IPS-NIHi7 (cell line): ENCODE results near the gene NCOA1.
"Not testable (repeated sequence)": the region's sequence is repeated elsewhere in the genome, so short reads cannot be mapped to it uniquely, and the experiment has no call there.

Experiments used
- DNase-seq: peaks from one replicate; pipeline ENCODE4 v3.0.0; 2012; ENCODE audit warnings: mixed read lengths; ENCODE audit errors: extremely low spot score

Gene NCOA1

DNA sequence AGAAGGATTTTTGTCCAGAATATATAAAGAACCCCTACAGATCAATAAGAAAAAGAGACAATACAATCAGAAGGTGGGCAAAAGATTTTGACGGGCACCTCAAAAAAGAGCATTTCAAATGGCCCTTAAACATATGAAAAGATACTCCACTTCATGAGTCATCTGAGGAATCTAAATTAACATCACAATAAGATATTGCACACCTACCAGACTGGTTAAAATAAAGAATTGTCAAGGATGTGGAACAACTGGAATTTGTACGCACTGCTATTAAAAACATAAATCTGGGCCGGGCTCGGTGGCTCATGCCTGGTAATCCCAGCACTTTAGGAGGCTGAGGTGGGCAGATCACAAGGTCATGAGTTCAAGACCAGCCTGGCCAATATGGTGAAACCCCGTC is 17.0 kb upstream of the NCOA1 start:
- DNase-seq = no peak

DNA sequence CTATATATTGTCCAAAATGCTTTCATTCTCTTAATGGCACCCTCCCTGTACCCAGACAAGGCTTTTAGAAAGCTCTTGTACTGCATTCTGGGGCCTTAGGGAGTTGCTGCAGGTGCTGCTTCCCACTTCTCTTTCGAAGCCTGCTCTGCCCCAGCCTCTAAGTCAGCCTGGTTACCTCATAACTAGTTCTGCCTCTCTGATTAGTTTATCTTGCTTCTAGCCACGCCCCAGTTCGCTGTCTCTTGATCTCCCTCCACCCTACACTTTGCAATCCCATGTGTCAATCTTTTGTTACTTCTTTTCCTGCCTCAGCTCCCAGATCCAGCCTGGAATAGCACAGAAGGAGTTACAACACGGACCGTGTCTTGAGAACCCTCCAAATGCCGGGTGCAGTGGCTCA is 13.8 kb upstream of the NCOA1 start:
- no peak for DNase-seq

DNA sequence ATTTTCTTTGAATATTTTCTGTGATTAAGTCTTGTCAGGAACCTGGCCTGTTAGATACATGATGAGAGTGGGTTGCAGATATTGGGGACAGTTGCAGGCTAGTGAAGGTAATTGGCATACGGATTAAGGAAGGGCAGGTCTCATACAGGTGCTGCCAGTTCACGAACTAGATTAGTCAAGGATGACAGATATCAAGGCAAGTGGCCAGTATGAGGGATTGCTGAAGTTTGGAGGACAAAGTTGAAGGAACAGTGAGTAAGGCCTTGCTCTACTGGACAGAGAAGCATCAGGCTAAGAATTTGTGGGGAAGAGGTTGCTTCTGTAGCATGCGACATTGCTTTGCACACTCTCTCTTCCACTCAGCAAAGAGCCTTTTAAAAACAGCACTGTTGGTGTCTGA is 12.8 kb upstream of the NCOA1 start:
- DNase-seq = no peak

DNA sequence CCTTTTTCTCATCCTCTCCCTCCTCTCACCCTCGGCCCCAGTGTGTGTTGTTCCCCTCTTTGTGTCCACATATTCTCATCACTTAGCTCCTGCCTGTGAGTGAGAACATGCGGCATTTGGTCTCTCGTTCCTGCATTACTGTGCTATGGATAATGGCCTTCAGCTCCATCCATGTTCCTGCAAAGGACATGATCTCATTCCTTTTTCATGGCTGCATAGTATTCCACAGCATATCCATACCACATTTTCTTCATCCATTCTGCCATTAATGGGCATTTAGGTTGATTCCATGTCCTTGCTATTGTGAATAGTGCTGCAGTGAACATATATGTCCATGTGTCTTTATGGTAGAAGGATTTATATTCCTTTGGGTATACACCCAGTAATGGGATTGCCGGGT is 10.8 kb upstream of the NCOA1 start:
- no peak for DNase-seq

DNA sequence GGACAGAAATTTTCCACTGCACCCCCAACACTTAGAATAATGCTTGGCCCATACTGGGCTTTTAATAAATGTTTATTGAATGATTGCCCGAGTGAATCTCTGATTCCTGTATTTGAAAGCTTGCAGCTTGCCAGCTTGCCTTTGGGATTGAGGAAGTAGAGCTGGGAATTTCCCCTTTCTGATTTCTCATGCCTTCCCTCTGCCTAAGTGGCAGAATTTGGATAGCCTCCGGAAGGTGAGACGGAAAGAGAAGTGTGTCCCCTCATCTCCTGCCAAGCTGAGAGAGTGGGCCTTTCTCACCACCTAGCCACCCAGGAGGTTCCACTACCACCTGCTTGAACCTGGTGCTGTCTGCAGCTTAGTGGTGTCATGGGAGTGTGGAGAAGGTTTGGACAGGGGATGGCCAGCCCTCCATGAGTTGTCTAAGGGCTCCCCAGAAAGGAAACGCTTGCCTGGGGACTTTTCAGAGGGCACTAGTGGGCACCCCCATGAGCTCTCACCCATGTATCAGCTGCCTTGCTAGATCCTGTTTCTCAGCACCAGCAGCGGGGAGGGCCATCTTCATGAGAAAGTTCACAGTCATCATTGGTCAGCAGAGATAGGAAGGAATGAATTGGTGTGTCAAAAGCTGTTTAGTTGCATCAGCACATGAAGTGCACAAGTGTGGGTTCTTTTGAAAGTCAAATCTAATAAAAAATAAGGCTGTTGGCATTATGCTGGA is 8.6 kb upstream of the NCOA1 start:
- DNase-seq = no peak

DNA sequence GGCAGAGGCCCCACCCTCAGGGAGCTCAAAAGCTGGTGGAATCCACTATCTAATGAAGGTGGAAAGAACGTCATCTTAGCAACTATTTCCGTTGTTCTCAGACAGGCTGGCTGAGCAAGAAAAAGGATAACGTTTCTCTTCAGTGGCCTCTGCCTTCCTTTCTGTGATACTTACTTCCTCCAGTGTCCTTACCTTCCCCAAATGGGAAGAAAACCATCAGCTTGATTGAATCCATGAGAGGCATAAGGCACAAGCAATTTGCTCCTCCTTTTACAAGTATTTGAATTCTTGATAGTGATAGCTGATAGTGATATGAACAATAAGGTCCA is 8.1 kb upstream of the NCOA1 start:
- no peak for DNase-seq

DNA sequence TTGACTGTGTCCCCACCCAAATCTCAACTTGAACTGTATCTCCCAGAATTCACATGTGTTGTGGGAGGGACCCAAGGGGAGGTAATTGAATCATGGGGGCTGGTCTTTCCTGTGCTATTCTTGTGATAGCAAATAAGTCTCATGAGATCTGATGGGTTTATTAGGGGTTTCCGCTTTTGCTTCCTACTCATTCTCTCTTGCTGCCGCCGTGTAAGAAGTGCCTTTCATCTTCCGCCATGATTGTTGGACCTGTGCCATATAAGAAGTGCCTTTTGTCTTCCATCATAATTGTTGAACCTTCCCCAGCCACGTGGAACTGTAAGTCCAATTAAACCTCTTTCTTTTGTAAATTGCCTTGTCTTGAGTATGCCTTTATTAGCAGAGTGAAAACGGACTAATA is 6.4 kb upstream of the NCOA1 start:
- DNase-seq = not testable (repeated sequence)

DNA sequence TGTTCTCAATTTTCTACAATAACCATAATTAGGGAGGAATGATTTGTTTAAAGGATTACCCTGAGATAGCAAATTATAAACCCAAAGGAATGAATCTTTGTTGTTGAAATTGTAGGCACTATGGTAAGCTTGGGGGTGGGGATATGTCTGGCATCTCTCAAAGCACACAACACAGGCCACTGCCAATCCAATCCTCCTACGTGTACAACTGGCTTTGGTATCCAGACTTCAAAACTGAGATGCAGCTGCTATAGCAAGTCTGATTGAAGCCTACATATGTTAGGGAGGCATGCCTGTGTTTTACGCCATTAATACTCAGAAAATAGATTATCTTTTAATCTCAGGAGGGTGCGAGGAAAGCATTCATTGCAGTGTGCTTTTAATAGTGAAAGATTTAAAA is 5.9 kb upstream of the NCOA1 start:
- no peak for DNase-seq

DNA sequence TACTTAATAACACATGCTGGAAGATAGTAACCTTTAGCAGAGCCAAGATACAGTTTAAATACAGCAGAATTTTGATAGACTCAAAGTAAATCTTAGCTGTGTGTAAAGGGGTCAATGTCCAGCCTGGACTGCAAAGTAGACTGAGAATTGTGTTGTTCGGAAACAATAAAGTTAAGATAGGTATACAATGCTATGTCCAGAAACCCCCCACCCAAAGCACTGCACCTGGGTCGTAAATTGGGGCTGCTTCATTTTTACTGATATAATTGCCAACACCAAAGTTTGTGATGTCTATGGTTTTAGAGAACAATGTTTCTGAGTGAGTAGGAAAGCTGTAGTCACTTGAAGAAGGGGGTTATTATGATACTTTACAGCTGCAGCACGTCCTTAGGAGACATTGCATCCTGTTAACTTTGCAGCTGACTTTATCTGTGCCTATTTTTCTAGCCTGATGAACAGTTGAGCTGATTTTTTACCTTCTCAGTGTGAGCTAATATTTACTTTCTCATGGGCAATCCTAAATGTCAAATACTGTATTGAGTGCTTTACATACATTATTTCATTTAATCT is 4.3 kb upstream of the NCOA1 start:
- DNase-seq = no peak

DNA sequence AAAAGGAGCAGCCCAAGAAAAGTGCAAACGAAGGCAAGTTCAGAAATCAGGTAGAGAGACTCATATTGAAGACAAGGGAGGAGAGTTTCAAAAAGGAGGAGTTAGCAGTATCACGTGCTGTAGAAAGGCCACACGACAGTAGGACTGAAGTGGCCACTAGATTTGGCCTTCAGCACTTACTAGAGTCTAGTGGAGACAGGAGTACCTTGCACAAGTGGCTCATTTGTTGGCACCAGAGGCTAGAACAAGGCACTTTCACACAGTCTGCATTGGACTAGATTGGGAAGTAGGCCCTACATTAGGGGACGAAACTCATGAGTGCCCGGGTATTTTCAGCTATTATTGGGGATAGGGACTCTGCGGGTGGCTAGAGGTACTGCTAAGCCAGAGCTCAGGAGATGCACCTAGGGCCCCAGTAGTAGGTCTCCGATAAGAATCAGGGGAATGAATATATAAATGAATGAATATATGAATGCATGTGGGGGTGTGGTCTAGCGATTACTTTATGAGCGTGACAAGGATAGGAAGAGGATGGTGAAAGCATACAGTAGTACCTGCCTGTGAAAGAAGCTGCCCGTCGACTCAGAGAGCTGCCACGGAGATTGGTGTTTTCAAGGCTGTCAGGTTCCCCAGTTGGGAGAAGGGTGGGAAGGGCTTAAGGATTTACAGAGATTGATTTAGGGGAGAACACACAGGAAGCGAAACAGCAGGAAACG is 1.4 kb upstream of the NCOA1 start:
- DNase-seq = no peak

DNA sequence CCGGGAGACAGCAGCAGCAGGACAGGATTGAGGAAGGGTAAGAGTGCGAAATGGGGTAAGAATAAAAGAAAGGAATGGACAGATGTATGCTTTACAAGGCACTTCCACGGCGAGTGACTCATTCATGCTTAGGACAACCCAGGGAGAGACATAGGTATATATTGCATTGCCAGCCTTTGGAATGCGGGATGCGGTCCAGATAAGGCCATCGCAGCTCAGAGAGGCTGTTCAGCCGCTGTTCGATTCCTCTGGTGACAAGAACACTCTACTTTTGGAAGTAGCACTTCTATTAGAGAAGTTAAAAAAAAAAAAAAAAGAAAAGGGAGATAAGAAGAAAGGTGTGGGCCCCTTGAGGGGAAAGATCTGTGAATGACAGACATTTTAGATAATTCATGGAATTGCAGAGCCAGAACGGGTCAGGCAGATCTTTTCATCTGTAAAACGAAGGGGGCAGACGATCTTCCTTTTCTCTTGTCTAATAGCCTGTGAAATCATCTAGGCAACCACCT is 819 bp upstream of the NCOA1 start:
- peak; percentile 38 for DNase-seq

DNA sequence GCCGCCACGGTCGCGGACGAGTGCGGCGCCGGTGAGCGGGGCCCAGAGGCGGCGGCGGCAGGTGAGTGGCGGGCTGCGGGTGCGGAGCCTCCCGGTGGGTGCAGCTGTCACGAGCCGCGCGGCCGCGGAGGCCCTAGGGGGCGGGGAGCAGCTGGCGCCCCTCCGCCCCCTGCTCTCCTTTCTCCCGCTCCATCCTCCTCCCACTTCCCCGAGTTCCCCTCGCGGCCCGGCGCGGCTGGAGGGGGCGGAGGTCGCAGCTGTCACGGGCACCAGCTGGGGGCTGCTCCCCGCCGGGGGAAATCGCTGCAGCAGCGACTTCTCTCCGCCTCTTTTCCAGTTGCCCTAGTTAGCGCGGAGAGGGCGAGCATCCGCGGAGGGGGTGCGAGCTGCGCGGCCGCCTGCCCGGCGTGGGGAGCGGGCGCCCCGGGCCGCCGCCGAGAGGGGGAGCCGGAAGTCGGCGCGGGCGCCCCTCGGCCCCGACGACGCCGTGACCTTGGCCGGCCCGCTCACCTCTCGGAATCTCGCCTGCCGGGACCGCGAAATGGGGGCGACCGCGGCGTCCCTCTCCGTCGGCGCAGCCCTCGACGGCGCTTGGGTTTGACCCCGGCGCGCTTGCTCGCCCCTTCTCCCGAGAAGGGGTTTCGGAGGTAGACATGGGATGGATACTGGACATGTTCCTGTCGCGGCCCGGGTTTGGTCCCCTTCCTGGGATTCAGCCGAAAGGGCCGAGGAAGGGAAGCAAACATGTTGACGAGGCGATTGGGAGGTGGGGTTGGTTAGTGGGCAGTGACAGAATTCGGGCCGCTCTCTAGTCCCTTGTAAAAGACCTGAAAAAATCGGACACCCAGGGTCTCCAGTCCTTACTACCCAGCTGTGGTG is 727 bp downstream of the NCOA1 start:
- peak; percentile 65 for DNase-seq

DNA sequence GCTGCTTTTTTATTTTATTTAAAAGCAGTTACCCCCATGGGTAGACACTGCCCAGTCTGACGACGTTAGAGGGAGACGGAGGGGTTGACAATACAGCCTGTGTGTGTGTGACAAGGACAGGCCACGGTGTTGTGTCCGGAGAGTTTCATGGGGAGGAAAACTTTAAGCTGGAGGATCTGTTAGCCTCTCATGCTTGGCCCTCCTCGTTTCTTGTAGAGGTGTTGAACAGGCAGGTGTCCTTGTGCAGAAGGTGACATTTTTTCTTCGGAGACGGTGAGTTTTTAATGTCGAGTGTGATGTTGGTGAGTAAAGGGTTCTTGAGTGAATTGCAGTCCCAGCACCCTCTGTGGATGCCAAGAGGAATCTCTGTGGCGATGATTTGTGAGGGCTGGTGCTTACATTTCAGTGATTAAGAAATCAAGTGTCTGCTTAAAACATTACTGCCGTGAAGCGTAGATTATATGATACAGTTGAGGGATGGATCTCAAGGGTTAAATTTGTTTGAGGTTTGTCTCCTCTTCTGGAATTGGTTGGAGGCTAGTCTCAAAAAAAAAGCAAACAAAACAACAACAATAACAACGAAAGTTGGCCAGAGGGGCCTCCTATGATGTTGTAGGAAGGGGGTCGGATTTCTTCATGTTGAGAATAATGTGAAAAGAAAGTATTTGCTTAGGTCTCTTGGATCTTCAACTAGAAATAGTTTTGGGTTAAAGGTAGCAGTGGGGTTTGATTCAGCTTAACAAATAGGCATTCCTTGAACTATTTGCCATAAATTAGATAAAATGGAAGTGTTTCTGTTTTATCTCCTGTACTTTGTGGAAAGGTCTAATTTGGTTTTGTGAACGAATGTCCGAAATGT is 1.6 kb downstream of the NCOA1 start:
- DNase-seq = no peak

DNA sequence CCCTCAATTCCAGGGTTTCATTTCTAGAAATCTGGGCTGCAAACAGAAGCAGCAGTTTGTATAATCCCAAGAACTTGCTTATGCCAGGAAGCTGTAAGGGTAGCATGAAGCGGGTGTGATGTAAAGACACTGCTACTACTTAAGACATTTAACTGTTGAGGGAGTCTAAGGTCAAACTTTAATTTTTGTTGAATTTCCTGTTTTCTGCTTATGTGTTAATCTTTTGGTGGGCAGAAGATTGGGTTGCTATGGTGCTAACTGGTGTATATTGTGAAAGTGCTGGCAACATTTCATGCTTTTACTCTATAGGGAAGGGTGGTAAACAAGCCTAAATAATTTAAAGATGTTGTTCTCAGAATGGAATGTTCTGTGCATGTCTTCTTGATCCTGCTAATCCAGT is 2.7 kb downstream of the NCOA1 start:
- no peak for DNase-seq

DNA sequence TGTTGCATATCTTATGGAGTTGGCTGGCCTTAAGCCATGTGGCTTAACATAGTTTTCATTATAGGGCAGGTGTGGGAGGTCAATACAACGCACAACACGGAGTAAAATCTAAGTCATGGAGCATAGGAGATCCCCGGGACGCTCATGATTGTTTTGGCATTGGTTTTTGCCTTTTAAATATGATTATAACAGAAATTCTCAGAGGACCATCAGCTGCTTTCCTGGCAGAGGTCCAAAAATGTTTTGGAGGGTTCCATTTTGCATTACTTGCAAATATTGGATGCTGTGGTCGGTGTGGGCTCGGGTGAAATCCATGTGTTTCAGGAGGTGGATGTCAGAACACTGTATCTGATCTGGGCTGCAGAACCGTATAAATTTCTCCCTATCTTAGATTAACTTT is 3.4 kb downstream of the NCOA1 start:
- no peak for DNase-seq

DNA sequence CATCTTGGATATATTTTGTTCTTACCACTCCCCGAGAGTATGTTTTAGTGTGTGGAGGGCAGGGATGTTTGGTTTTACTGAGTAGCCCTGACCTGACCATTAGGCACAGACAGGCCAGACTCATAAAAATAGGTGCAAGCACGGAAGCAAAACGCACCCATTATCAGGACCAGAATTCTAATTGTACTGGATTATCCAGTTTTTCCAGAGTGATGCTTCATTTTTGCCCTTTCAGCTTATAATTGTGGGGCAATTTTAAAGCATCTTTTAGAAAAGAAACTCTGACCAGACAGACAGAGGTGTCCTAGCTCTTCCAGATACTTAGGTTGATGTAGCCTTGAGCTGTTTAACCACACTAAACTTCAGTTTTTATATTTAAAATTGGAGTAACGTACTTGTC is 4.4 kb downstream of the NCOA1 start:
- no peak for DNase-seq

DNA sequence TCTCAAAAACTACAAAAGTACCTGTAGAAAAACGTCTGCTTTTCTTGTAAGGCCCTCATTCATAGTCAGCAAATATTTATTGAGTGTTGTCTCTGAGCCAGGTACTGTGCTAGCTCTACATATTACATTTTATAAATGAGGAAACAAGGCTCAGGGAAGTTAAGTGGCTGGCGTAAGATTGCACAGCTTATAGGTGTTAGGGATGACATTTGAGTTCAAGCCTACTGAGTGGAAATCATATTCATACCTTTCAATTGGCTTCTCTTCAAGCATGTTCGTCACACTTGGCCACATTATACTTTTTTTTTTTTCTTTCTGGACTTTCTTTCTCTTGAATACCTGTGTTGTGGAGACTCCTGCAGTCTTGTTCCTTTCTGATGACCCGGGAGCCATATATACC is 5.9 kb downstream of the NCOA1 start:
- no peak for DNase-seq

DNA sequence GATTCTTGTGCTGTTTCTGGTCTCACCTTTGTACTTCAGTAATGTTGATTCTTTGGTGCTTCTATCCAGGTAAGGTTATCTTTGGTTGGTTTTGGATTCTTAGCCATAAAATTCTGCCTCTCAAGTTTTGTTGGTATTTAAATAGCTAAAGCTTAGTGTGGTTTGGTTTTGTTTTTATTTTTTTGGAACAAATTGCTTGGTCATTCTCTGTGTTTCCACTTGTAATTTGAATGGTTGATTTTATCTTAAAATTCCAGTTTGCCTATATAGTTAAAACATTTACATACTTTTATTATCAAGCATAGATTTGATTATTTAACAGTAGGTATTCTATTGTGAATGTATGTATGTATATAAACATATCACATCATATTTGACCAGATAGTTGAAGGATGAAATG is 6.6 kb downstream of the NCOA1 start:
- no peak for DNase-seq

DNA sequence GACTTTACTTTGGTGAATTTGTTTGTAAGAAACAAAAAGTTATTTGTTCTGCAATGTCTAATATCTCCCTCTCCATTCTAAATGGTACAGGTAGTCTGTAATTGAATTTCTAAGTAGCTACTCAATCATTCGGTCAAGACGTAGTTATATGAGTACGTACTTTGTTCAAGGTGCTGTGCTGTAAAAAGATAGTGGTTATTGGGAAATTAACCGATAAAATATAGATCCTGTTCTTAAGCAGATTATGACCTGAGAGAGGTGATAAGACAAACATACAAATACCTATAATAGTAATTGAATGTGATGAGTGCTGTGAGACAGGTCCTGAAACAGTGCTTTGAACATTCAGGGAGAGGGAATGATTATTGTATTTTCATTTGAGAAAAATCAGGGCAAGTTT is 7.1 kb downstream of the NCOA1 start:
- DNase-seq = no peak

DNA sequence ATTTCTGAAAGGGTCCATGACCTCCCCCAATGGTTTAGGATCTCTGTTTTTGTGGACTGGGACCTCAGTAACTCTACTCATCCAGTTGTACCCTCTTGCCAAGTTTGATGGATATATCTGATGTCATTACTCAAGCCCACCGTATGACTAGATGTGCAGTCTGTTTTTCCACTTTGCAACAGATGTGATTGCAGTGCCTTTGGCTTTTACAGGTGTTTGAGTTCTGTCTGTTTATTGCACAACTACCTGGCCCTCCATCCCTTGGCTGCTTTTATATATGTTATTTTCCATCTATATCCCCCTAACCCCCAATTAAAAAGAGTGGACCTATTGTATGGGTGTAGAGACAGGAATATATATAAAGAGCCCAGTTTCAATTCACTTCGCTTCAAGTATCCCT is 10.8 kb downstream of the NCOA1 start:
- DNase-seq = no peak

DNA sequence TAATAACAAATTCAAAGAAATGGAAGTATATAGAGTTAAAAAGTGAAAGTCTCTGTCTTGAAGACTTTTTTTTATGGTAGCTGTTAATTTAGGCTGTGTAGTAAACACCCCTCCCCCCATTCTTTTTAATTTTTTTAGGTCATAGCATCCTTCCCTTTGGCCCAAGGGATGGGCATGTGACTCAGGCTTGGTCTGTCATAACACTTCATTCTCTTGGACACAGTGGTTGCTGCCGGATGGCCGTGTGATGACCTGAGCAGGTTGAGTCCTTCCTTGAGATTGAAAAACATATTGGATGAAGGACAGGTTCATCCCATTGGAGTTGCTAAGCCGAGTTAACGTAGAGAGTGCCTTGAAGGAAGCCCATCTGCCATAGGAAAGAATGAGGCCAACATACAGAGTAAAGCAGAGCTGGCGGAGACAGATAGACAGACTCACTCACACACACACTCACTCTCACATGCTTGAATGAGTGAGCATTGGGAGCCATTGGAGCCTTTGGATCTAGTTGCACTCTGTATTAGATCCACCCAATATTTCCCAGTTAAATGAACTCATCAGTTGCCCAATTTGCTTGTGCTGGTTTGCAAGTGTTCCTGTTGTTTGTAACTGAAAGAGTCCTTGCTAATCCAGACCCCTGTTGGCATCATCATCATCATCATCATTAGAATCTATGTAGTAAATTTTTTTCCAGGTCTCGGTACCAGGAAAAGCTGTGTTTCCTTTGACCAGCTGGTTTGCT is 14.7 kb downstream of the NCOA1 start:
- no peak for DNase-seq
